K562 (cell line): ENCODE data around the gene TSPYL4. TPM values are rescaled to one million over a fixed set of nuclear protein-coding genes. Genes with fewer than 3 reads are reported as not detected.

Source experiments
- ATAC-seq: fragments of 200-7000 bp; cut with Tn5 transposase; 3 replicates; pipeline ENCODE4 v1.9.1; 2020; ENCODE audit warnings: moderate library complexity
- BruUV-seq: library from RNA; stranded (reverse); fragments of 400-500 nt; replicated peaks from 2 replicates; lab custom pipeline; 2021; lab: Mats Ljungman, UMichigan
- CTCF ChIA-PET: fragments of 300-600 bp; formaldehyde crosslinking; extraction: SDS; loops from one replicate; lab custom pipeline; 2021; ENCODE audit warnings: low intra/inter-chr PET ratio; lab: Yijun Ruan, JAX
- POLR2A ChIA-PET: fragments of 300-600, 350-650 bp; sonication (Branson Sonifier 250); formaldehyde crosslinking; extraction: SDS; loops from one replicate; lab custom pipeline; 2021; ENCODE audit warnings: antibody characterized with exemption, inconsistent platforms; lab: Yijun Ruan, JAX
- DNase-seq, 4 experiments: peaks; one replicate each; pipeline versions ENCODE4 v3.0.0 to v3.0.0-alpha.2; 2011 to 2018; ENCODE audit warnings: low spot score in 3 of 4, mixed read lengths in 3 of 4; ENCODE audit errors: extremely low read depth in 1 of 4
- FAIRE-seq: peaks from 2 replicates; lab custom pipeline; 2011; peaks lifted over from hg19 to GRCh38; lab: Jason Lieb, UNC
- H2AFZ ChIP-seq: 2 replicates; pipeline ENCODE4 v1.6.0; 2011; ENCODE audit warnings: low read depth, low read length, control low read depth, inconsistent platforms
- H3K27ac ChIP-seq: fragments of 200-600 bp; 3 replicates; pipeline ENCODE4 v1.8.0; 2011; ENCODE audit warnings: low read depth, mild to moderate bottlenecking, control low read depth, inconsistent platforms, low read length, moderate library complexity, mixed read lengths; ENCODE audit errors: extremely low read depth
- H3K27me3 ChIP-seq, 2 experiments: fragments of 300-600 bp in 1 of 2; 2 replicates in 1 of 2; 3 replicates in 1 of 2; pipeline versions ENCODE4 v1.6.0 to v1.8.0; 2011; ENCODE audit warnings: inconsistent platforms in 2 of 2, low read length in 2 of 2, mild to moderate bottlenecking in 1 of 2, mixed read lengths in 1 of 2, moderate library complexity in 1 of 2; ENCODE audit not compliant: control insufficient read depth in 2 of 2, insufficient read depth in 2 of 2
- H3K36me3 ChIP-seq: fragments of 300-600 bp; 3 replicates; pipeline ENCODE4 v1.8.0; 2011; ENCODE audit warnings: mild to moderate bottlenecking, low read length, inconsistent platforms; ENCODE audit not compliant: control insufficient read depth, insufficient read depth
- H3K4me1 ChIP-seq, 2 experiments: fragments of 200-600 bp in 1 of 2; replicated peaks in 1 of 2; 2 replicates in 1 of 2; 3 replicates in 1 of 2; pipeline versions ENCODE4 v1.5.1 to v1.8.0; 2011; ENCODE audit warnings: inconsistent platforms in 2 of 2, low read length in 2 of 2, mild to moderate bottlenecking in 1 of 2, mixed read lengths in 1 of 2, moderate library complexity in 1 of 2; ENCODE audit not compliant: control insufficient read depth in 2 of 2, insufficient read depth in 2 of 2
- H3K4me2 ChIP-seq: 2 replicates; pipeline ENCODE4 v1.6.1; 2011; ENCODE audit warnings: low read length, control low read depth, inconsistent platforms, mixed read lengths; ENCODE audit not compliant: insufficient read depth
- H3K4me3 ChIP-seq: fragments of 200-600 bp; sonication (generic), shearing (Covaris generic); 2 replicates; pipeline ENCODE4 v1.5.1; 2016; ENCODE audit warnings: control low read depth, inconsistent platforms
- H3K79me2 ChIP-seq: fragments of 200-600 bp; 3 replicates; pipeline ENCODE4 v1.8.0; 2011; ENCODE audit warnings: low read length, inconsistent platforms; ENCODE audit not compliant: control insufficient read depth, insufficient read depth
- H3K9ac ChIP-seq, 2 experiments: 2 replicates each; pipeline versions ENCODE4 v1.6.0 to v1.6.1; 2011; ENCODE audit warnings: low read depth in 2 of 2, low read length in 2 of 2, control low read depth in 1 of 2, inconsistent platforms in 1 of 2, mild to moderate bottlenecking in 1 of 2, mixed read lengths in 1 of 2; ENCODE audit not compliant: insufficient read depth in 1 of 2
- H3K9me1 ChIP-seq: one replicate; pipeline ENCODE4 v1.6.0; 2011; ENCODE audit warnings: inconsistent platforms, mild to moderate bottlenecking, low read length, moderate library complexity; ENCODE audit not compliant: control insufficient read depth, insufficient read depth
- H3K9me3 ChIP-seq: replicated peaks from 2 replicates; pipeline ENCODE4 v1.5.1; 2011; ENCODE audit warnings: low read depth, low read length, inconsistent platforms; ENCODE audit not compliant: control insufficient read depth, insufficient read depth
- H4K20me1 ChIP-seq: replicated peaks from 2 replicates; pipeline ENCODE4 v1.6.1; 2011; ENCODE audit warnings: low read length, inconsistent platforms, mixed read lengths; ENCODE audit not compliant: control insufficient read depth, insufficient read depth
- ARHGAP35 ChIP-seq: fragments of 450-650 bp; IDR thresholded peaks from 2 replicates; pipeline ENCODE4 v1.6.1; 2018; ENCODE audit not compliant: partially characterized antibody
- ARID1B ChIP-seq: fragments of 450-650 bp; IDR thresholded peaks from 2 replicates; pipeline ENCODE4 v1.6.1; 2016; ENCODE audit warnings: antibody characterized with exemption, mild to moderate bottlenecking, inconsistent platforms
- ATF3 ChIP-seq, 2 experiments: fragments of 450-650 bp in 1 of 2; sonication (generic) in 1 of 2; formaldehyde crosslinking in 1 of 2; IDR thresholded peaks in 1 of 2; conservative IDR thresholded peaks in 1 of 2; 2 replicates each; pipeline versions ENCODE4 v1.6.1 to v1.8.1; 2016 to 2023; ENCODE audit warnings: mild to moderate bottlenecking in 2 of 2, moderate library complexity in 2 of 2, inconsistent platforms in 1 of 2, missing genetic modification reagents in 1 of 2
- MTA1 ChIP-seq: fragments of 450-650 bp; IDR thresholded peaks from 2 replicates; pipeline ENCODE4 v1.6.1; 2017; ENCODE audit warnings: borderline replicate concordance
- NCOR1 ChIP-seq: fragments of 450-650 bp; IDR thresholded peaks from 2 replicates; pipeline ENCODE4 v1.6.1; 2016; ENCODE audit warnings: mild to moderate bottlenecking, moderate library complexity
- OTX1 ChIP-seq: fragments of 450-650 bp; formaldehyde crosslinking; IDR thresholded peaks from 2 replicates; pipeline ENCODE4 v1.4.0; 2022; ENCODE audit warnings: mild to moderate bottlenecking
- RFX5 ChIP-seq: IDR thresholded peaks from 2 replicates; pipeline ENCODE4 v1.6.1; 2011; ENCODE audit warnings: low read depth, mild to moderate bottlenecking, improper control_type of control experiment, low read length
- ZNF143 ChIP-seq: sonication (generic); formaldehyde crosslinking; IDR thresholded peaks from 2 replicates; pipeline ENCODE4 v1.9.0; 2022; ENCODE audit warnings: mild to moderate bottlenecking, missing genetic modification reagents
- ZNF239 ChIP-seq: fragments of 250-450 bp; sonication (Bioruptor Pico); IDR thresholded peaks from 2 replicates; pipeline ENCODE4 v1.4.0; 2020; ENCODE audit warnings: mild to moderate bottlenecking
- ZSCAN32 ChIP-seq: fragments of 450-650 bp; formaldehyde crosslinking; IDR thresholded peaks from 2 replicates; pipeline ENCODE4 v1.4.0; 2020; ENCODE audit warnings: mild to moderate bottlenecking, moderate library complexity
- WGBS: fragments of 100-300 bp; shearing (Covaris generic); methylation state at CpG from one replicate; pipeline ENCODE4 v1.1.6; 2016; ENCODE audit warnings: low coverage, mixed read lengths; ENCODE audit not compliant: insufficient coverage; ENCODE audit errors: missing lambda C conversion rate; 5-methylcytosine and 5-hydroxymethylcytosine counted together
- in situ Hi-C: fragments of 300-500 bp; cut with MboI; formaldehyde crosslinking; loops from 4 replicates; pipeline ENCODE4 v1.15.0; 2018; ENCODE audit warnings: inconsistent platforms, mixed read lengths
- intact Hi-C: fragments of 100-400 bp; cut with micrococcal nuclease; formaldehyde crosslinking; loops from 2 replicates; pipeline ENCODE4 v1.14.2; 2022
- polyA plus RNA-seq, 8 experiments: library from polyadenylated mRNA; depleted of rRNA in 4 of 8; stranded (reverse) in 5 of 8; unstranded in 3 of 8; fragments of >200 nt; fragmentation: Nextera tagmentation in 2 of 8; fragmentation: Illumina TruSeq in 1 of 8; extraction: Ambion mirVana in 2 of 8; extraction: Trizol in 1 of 8; gene quantifications; 2 replicates each; pipeline versions ENCODE4 v1.2.1 to v1.2.3, GENCODE V29; 2011 to 2014; ENCODE audit warnings: inconsistent platforms in 1 of 8, missing spikeins in 1 of 8
- total RNA-seq, 7 experiments: library from RNA; depleted of rRNA in 6 of 7; stranded (reverse); fragments of >200 nt in 6 of 7; fragmentation: Illumina TruSeq in 2 of 7; extraction: Trizol in 2 of 7; gene quantifications; 2 replicates each; pipeline versions ENCODE4 v1.2.1 to v1.2.3, GENCODE V29; 2011 to 2021; ENCODE audit warnings: low replicate concordance in 1 of 7
- TF ChIP-seq, protein P1 (sequence below): fragments of 450-650 bp; IDR thresholded peaks from 2 replicates; pipeline ENCODE4 v1.6.1; 2017; ENCODE audit warnings: antibody characterized with exemption, mild to moderate bottlenecking

Gene TSPYL4
- total and polyA plus RNA-seq, 9 of the 15 experiments (the other 6 are each of a cell fraction or from before 2014, with no cell fraction given): 0.69 to 18.0 (median 9.1) TPM

GRCh38 chr6:116265041-116265829 lies 11.4 kb upstream of the TSPYL4 start (continued):
- no peak for TF ChIP-seq ATF3 (IDR thresholded peaks at IDR 0.05)
- no peak for TF ChIP-seq ATF3 (CRISPR knock-in tag; conservative IDR thresholded peaks at IDR 0.05)
- TF ChIP-seq ARHGAP35: no peak
- no peak for TF ChIP-seq ARID1B
- TF ChIP-seq MTA1: no peak
- TF ChIP-seq RFX5: no peak

GRCh38 chr6:116263353-116263752 lies 9.5 kb upstream of the TSPYL4 start:
- intact Hi-C loops: no loop called here

More at GRCh38 chr6:116263353-116263752, 9.5 kb upstream of the TSPYL4 start:
- DNase-seq (no peak), FAIRE-seq (peak; percentile 48), ATAC-seq (no peak)
- BruUV-seq: no TSS peak
- no peaks in the 10 kb centered on the region for H3K4me1 ChIP-seq
- no peak overlapping the region for H3K27ac ChIP-seq
- no peaks in the 10 kb centered on the region for H4K20me1 ChIP-seq
- TF ChIP-seq ZNF239 (CRISPR knock-in tag) (no peak), OTX1 (no peak), ZNF143 (CRISPR knock-in tag) (no peak), NCOR1 (no peak), ZSCAN32 (CRISPR knock-in tag) (no peak)
- TF ChIP-seq, protein P1, sequence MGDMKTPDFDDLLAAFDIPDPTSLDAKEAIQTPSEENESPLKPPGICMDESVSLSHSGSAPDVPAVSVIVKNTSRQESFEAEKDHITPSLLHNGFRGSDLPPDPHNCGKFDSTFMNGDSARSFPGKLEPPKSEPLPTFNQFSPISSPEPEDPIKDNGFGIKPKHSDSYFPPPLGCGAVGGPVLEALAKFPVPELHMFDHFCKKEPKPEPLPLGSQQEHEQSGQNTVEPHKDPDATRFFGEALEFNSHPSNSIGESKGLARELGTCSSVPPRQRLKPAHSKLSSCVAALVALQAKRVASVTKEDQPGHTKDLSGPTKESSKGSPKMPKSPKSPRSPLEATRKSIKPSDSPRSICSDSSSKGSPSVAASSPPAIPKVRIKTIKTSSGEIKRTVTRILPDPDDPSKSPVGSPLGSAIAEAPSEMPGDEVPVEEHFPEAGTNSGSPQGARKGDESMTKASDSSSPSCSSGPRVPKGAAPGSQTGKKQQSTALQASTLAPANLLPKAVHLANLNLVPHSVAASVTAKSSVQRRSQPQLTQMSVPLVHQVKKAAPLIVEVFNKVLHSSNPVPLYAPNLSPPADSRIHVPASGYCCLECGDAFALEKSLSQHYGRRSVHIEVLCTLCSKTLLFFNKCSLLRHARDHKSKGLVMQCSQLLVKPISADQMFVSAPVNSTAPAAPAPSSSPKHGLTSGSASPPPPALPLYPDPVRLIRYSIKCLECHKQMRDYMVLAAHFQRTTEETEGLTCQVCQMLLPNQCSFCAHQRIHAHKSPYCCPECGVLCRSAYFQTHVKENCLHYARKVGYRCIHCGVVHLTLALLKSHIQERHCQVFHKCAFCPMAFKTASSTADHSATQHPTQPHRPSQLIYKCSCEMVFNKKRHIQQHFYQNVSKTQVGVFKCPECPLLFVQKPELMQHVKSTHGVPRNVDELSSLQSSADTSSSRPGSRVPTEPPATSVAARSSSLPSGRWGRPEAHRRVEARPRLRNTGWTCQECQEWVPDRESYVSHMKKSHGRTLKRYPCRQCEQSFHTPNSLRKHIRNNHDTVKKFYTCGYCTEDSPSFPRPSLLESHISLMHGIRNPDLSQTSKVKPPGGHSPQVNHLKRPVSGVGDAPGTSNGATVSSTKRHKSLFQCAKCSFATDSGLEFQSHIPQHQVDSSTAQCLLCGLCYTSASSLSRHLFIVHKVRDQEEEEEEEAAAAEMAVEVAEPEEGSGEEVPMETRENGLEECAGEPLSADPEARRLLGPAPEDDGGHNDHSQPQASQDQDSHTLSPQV: no peak
- no peak overlapping the region for H3K4me3 ChIP-seq
- H3K9ac ChIP-seq: no peak overlapping the region
- 35% methylated on average over 1 of the region's 1 CpG for WGBS
- in situ Hi-C loops: loop anchor here (10.0 kb wide), 1 partner anchor 271 kb away; no protein-coding TSS in a partner anchor
- no peaks in the 10 kb centered on the region for H3K36me3 ChIP-seq
- H3K9me3 ChIP-seq: no peaks in the 10 kb centered on the region
- H3K27me3 ChIP-seq: no peaks in the 10 kb centered on the region
- ChIA-PET POLR2A (no interaction called here), CTCF (no interaction called here)
- no peaks in the 10 kb centered on the region for H3K79me2 ChIP-seq
- H3K4me2 ChIP-seq: no peak overlapping the region
- no peak overlapping the region for H2AFZ ChIP-seq
- H3K9me1 ChIP-seq: no peaks in the 10 kb centered on the region
